GM12801 (cell line): ENCODE data around the gene DOCK1.

Experiments used
- TF ChIP-seq, protein P1 (sequence below): IDR thresholded peaks from one replicate; pipeline ENCODE4 v1.5.1; 2011; ENCODE audit warnings: control low read depth; ENCODE audit not compliant: insufficient read length; ENCODE audit errors: extremely low read depth

The DOCK1 gene

DNA sequence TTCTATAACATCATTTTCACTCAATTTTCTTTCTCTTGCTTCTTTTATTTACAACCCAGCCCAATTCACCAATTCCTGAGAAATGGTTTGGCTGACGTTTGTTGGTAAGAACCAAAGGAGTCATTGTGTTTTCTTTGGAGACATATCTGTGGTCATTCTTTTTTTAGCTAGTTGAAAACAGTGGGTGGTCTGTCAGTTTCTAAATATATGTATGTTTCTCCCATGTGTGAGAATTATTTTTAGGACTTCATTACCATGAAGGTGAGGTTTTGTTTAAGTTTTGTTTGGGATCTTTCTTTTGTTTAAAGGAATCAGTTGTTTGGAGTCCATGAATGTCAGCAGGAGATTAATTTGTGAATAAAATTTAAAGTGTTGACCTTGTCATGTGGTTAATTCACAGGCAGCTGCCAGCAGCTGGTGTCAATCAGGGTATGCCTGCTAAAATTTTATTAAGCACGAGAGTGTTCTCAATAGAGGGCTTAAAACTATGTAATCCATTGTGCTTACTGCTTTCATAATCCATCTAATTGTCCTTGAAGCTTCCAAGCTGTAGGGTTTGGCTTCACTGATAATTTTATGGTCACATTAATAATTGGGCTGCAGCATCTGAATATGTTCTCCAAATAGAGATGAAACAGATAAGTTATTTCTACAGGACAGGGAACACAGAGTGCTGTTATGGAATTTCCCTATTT, 252.4 kb downstream of the DOCK1 start:
- TF ChIP-seq, protein P1, sequence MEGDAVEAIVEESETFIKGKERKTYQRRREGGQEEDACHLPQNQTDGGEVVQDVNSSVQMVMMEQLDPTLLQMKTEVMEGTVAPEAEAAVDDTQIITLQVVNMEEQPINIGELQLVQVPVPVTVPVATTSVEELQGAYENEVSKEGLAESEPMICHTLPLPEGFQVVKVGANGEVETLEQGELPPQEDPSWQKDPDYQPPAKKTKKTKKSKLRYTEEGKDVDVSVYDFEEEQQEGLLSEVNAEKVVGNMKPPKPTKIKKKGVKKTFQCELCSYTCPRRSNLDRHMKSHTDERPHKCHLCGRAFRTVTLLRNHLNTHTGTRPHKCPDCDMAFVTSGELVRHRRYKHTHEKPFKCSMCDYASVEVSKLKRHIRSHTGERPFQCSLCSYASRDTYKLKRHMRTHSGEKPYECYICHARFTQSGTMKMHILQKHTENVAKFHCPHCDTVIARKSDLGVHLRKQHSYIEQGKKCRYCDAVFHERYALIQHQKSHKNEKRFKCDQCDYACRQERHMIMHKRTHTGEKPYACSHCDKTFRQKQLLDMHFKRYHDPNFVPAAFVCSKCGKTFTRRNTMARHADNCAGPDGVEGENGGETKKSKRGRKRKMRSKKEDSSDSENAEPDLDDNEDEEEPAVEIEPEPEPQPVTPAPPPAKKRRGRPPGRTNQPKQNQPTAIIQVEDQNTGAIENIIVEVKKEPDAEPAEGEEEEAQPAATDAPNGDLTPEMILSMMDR: no peak

DNA sequence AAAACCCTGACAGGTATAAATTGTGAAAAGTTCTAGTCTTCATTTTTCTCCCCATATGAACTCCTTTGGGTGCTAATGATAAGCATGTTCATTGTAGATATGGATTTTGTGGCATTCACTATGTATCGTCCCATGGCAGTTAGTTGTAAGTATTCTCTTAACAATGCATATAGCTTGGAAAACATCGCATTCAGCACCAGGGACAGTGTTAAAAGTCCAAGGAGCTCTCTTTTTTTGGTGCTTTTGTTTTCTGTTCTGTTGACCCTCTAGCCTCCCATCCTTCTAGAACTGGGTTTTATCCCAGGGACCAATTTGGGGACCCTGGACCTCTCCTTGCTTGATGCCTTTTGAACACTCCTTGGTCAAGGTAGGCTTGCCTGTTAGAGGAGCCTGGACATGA, 253.4 kb downstream of the DOCK1 start:
- TF ChIP-seq, protein P1: no peak

DNA sequence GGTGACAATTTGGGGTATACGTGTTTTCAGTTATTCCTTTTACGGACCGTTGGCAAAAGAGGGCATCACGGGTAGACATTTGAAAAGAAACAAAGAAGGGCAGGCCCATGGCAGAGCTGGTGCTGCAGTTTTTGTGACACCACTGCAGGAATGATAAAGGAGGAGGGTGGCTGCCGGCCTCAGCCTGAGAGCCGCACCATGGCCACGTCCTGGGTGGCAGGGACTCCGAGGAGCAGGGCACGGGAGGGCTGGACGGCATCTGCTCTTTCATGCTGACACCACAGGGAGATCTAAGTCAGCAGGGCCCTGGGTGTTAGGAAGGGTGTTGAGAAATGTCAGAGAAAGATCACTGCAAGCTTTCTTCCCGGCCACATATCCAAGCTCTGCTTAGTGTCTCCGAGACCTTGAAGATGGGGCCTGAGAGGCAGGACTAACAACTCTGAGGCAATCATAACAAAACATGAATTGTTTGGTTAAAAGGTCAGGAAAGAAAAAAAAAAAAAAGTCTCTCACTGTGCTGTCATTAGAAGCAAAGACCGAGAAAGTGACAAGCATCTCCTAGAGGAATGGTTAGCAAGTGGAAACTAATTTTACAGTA, 254.5 kb downstream of the DOCK1 start:
- TF ChIP-seq, protein P1: no peak

DNA sequence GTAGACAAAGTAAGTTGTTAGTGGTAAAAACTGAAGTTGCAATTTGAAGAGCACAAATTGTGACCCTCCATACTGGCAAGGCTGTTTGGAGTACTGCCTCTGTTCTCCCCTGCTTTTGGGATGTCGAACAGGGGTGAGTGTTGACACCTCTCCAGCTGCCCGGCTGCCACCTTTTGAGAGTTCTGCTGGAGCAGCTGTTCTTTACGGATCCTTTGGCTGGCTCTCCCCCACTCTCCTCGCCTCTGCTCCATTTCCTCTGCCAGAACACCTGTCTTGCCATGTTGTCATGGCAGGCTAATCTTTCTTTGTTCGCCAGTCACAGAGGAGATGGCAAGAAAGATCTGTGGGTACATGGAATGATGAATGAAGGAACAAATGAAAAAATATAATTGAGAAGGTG, 256.3 kb downstream of the DOCK1 start:
- TF ChIP-seq, protein P1: no peak

DNA sequence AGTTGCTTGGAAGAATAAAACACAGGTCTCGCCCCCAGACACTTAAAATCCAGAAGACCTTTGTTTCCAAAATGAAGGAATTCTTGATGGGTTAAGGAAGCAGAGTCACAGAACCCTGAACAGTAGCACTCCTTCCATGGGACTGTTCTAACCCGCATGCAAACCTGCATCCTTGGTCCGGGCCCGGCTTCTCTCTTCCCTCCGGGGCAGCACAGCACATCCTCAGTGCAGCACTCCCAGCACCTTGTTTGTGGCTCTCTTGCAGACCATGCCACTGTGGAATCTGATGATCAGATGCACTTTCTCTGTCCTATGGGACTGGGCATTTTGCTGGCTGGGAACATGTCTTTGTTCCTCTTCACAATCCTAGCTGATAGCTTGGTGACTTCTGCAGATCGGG, 257.6 kb downstream of the DOCK1 start:
- TF ChIP-seq, protein P1: no peak

DNA sequence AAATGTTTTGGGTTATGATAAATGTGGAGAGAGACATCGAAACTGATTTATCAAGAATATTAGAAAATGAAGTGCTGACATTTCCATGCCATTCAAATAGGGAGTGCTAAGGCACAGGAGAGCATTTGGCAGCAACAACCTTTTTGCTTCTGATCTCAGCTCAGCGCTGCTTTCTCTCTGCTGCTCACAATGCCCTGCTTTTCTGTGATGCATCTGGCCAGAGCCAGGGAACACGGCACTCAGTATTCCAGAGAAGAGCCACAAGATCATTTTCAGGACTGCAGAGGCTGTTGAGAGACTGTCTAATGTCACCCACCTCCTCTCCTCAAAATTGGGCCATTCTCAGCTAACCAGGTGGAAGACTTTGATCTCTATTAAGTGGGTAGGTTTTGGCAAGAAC, 263.0 kb downstream of the DOCK1 start:
- TF ChIP-seq, protein P1: no peak

DNA sequence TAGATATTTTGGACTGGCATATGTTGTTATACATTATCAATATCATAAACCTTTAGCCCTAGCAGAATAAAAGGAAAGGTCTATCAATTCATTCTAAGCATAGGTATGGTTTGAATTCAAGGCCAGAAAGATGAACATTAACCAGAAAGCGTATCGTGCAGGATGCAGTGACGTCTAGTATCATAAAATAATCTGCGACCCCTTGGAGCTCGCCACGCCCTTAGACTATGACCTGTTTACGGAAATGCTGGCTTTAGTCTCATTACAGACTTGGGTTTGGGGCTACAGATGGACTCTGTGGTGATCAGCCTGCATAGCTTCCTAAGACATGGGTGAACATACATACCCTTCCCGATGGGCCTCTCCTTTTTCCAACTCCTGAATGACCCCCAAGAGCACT, 269.6 kb downstream of the DOCK1 start:
- TF ChIP-seq, protein P1: no peak
